K562 treated with DMSO at 1 percent for 4 hours (cell line): ENCODE data around the gene DVL2. TPM values are rescaled to one million over a fixed set of nuclear protein-coding genes. Genes with fewer than 3 reads are reported as not detected.

Experiments used
- total RNA-seq: library from RNA; unstranded; fragments of 300-600 nt; gene quantifications from 2 replicates; pipeline ENCODE4 v1.2.3, GENCODE V29; 2022; ENCODE audit not compliant: insufficient read depth

DVL2 gene
- 46.3 and 47.3 TPM in 2 replicates for total RNA-seq

DNA sequence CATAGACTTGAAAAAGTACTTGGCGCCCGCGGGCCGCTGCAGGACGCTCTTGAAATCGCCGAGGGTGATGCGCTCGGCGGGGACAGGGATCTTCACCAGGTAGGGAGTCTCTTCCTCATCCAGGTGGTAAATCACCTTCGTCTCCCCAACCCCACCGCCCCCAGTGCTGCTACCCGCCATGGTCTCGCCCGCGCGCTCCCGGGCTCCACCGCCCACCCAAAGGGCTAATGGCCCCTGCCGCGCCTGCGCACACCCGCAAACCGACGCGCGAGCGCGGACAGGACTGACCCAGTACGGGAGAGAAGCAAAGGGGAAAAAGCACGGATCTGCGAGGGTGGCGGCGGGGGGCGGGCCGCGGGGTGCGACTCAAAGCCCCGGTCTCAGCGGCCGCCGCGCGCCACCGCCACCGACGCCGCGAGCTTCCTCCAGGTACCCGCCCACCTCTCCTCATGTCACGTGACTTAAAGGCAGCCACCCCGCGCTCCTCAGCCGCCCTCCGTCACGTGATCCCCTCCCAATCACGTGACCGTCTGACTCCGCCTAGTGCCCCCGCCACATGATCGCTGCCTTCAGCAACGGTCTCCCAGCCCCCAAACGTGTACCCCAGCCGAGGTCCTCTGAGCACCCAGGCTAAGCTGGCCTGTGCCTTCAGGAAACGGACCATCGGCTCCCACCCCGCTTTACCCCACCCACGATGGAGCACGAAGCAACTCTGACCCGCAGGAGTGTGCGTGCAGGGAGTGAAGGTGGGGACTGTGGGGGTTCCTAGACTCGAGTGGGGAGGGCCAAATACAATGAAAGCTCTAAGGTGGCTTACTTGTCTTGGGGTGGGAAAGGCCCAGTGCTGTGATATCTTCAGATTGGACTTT, at the start of gene DVL2:
TSS of gene DVL2 (minus strand) at position 435 of the 869 bp plus-strand sequence. CDS start at position 180, 255 bp downstream.

DNA sequence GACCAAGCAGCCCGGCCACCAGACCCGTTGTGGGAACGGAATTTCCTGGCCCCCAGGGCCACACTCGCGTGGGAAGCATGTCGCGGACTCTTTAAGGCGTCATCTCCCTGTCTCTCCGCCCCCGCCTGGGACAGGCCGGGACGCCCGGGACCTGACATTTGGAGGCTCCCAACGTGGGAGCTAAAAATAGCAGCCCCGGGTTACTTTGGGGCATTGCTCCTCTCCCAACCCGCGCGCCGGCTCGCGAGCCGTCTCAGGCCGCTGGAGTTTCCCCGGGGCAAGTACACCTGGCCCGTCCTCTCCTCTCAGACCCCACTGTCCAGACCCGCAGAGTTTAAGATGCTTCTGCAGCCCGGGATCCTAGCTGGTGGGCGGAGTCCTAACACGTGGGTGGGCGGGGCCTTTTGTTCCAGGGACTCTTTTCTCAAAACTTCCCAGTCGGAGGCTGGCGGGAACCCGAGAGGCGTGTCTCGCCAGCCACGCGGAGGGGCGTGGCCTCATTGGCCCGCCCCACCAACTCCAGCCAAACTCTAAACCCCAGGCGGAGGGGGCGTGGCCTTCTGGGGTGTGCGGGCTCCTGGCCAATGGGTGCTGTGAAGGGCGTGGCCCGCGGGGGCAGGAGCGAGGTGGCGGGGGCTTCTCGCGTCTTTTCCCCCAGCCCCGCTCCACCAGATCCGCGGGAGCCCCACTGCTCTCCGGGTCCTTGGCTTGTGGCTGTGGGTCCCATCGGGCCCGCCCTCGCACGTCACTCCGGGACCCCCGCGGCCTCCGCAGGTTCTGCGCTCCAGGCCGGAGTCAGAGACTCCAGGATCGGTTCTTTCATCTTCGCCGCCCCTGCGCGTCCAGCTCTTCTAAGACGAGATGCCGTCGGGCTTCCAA, 47.0 kb upstream of the DVL2 start, which contains the start of gene SLC2A4:
TSS of gene SLC2A4 (plus strand) at position 645 of the 879 bp plus-strand sequence. CDS start at position 862, 217 bp downstream.

DNA sequence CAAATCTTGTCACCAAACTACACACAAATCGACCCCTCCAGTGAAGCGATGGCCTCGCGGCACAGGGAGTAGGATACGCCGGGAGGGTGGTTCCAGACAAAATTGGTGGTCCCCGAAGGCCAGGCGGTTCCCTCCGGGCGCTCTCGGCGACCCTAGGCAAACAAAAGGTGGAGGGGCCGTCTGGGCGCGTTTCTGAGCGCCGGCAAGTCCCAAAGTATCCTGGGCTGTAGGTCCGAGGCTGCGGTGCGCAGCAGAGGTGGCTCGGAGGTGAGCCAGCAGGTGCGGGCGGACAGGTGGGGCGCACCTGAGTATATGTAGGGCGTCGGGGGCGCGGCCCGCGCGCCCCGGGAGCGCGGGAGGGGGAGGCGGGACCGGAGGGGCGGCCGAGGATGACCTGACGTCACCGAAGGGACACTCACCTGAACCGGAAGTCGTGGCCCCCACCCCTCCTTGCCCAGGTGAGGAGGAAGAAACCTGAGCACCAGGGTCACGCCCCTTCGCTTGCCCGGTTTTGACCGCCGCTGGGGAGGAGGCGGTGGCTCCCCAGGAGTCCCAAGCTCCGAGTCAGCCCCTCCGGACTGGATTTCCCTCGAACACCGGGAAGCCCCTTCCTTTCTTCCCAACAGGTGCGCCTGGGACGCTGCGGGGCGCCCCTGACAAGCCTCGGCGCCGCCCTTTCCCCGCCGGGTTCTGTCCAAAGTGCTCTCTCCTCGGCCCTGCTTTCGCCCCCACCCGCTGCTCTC, 28.0 kb upstream of the DVL2 start, which contains the start of gene CLDN7:
TSS of gene CLDN7 (minus strand) at position 287 of the 743 bp plus-strand sequence. CDS start 435 bp downstream, outside the sequence.

DNA sequence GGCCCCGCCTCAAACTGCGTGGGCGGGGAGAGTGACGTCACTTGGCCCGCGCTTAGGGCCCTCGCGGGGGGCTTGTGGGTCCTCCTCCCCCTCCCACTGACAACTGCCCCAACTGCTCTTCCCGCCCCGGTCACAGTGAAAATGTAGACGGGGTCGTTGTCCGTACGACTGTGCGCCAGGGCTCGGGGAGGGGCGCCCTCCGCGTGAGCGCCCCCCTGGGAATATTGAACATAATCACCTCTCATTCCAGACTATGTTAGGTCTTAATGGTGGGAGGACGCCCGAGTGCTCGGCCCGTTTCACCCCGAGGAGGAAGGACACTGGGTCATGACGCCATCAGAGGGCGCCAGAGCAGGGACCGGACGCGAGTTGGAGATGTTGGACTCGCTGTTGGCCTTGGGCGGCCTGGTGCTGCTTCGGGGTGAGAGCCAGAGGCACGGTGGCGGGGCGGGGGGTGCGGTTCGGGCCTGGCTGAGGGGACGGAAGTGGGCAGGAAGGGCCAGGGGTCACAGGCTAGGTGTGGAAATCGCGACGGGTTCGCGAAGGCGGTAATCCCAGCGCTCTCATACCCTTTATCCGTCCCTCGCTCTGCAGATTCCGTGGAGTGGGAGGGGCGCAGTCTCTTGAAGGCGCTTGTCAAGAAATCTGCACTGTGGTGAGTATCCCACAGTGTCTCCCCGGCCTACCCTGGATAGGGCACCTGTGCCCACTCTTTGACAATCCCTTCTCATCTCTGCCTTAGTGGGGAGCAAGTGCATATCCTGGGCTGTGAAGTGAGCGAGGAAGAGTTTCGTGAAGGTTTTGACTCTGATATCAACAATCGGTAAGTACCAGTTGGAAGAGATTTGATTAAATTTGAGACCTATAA, 18.1 kb upstream of the DVL2 start, which contains the start of gene ELP5:
TSS of gene ELP5 (plus strand) at position 40 of the 868 bp plus-strand sequence. CDS start at position 376, 336 bp downstream.

DNA sequence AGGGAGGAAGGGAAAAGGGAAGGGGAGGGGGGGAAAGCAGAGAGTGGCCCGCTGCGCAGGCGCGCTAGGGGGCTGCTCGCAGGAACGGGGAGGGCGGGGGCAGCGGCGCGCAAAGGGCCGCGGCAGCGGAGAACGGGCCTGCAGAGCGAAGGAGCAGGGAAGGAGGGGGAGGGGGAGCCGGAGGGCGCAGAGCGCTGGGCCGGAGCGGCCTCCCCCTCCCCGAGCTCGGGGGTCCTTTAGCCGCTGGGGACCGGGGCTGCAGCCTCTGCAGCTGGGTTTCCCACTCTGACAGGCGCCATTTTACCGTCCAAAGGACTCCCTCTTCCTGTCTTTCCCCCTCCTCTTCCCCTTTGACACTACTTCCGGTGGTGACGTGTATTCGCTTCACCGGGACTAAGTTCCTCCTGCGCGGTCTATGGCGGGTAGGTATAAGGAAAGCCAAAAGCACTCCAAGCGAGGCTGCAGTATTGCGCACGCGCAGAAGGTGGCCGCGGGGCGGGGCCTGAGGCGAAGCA, 17.4 kb upstream of the DVL2 start, which contains the start of gene CTDNEP1:
TSS of gene CTDNEP1 (minus strand) at position 74 of the 515 bp plus-strand sequence. CDS start 438 bp downstream, outside the sequence.

DNA sequence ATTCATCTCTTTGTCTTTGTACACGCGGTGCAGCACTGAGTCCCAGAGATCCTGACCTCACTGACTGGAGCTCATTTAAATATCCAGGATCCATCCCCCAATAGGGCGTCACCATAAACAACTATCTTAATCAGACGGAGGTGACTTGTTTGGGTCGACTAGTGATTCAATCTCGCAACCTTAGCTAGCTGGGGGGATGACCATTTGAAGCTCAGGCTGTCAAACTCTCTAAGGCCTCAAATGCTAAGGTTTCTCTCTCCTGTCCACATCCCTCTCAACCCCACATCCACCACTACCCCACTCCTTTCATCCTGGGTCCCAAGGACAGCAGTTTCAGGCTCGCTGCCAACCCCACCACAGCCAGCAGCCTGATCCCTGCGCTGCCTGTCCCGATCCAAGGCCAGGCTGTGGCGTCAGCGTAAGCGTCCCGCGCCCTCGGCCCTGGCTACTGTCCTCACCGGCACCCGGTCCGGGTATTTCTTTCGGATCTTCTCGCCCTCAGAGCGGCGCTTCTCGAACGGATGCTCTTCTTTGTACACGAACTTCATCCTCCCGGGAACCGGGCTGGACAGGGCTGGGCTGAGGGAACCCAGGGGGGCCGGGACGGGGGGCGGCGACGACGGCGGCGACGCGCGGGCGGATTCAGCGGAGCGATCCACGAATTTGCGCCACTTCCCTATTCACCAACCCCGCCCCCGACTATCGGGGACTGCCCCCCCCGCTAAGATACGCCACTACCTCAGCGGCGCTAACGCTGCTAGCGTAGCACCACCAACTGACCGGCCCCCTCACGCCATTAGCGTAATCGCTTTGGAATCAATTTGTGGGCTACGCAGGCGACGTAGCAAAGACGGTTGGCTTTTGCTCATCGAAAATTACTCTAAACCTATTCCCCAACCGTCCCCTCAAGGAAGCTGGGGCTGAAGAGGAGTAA, 7.7 kb upstream of the DVL2 start, which contains the start of gene GABARAP:
TSS of gene GABARAP (minus strand) at position 667 of the 934 bp plus-strand sequence. CDS start at position 548, 119 bp downstream.

DNA sequence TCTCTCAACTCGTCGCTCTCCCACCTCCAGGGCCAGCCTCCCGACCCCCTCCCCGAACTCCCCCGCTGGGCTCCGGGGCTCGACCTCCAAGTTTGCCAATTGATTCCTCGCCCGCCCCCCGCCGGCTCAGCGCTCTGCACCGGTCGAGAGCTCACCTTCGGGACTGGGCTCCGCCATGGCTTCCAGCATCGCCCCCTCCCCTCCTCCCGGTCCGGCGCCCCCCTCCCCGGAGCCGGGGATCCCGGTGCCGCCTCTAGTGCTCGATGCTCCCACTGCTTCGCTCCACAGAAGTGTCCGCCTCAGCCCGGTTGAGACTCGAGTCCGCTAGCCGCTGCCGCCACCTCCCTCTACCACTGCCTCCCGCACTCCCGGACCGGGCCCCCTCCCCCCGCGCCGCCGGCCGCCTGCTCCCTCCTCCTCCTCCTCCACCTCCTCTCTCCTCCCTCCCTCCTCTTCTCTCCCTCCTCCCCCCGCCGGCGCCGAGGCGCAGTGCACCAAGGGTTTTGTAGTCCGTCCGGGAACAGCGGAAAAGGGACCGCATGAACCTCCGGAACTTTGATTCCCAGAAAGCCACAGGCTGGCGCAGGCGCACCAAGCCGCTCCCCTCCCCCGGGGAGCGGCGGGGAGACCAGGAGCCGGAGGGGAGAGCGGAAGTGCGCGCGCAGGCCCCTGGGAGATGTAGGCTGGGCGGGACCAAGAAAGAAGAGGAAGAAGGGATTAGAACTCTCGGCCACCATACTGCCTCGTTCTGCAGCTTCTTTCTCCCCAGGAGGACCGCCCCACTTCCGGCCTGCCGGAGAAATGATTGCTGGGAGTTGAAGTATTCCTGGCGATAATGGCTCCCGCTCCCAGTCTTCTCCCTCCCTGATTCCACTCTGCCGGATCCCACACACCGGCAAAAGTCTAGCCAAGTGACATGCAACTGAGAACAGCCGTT, 5.0 kb upstream of the DVL2 start, which contains the start of gene PHF23:
TSS of gene PHF23 (minus strand) at position 367 of the 937 bp plus-strand sequence. CDS start at position 189, 178 bp downstream.

DNA sequence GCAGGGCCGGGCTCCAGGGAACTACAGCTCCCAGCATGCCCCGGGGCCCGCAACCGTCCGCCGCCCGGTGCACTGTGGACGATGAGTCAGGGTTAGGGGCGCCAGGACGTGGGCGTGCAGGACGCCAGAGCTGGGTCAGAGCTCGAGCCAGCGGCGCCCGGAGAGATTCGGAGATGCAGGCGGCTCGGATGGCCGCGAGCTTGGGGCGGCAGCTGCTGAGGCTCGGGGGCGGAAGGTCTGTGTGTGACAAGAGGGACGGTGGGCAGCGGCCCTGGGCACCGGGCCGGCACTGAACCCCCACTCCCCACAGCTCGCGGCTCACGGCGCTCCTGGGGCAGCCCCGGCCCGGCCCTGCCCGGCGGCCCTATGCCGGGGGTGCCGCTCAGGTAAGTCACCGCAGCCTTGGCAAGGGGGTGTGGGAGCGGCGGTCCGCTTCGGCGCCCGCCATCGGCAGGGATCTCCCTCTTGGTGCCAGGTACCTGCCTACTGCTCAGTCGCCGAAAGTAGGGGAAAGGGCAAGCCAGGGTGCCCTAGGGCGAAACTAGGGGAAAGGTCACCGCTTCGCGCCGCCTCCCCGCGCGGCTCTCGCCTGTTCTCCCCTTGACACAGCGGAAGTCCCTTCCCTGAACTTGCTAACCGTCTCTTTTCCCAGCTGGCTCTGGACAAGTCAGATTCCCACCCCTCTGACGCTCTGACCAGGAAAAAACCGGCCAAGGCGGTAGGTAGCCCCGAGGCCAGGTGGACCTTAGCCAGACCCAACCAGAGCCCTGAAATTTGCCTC, 14.3 kb downstream of the DVL2 start, which contains the start of the genes ACADVL and DLG4:
TSS of gene ACADVL (plus strand) at position 127 of the 781 bp plus-strand sequence. CDS start at position 174, 47 bp downstream.
TSS of gene DLG4 (minus strand) at position 25 of the 781 bp plus-strand sequence.

DNA sequence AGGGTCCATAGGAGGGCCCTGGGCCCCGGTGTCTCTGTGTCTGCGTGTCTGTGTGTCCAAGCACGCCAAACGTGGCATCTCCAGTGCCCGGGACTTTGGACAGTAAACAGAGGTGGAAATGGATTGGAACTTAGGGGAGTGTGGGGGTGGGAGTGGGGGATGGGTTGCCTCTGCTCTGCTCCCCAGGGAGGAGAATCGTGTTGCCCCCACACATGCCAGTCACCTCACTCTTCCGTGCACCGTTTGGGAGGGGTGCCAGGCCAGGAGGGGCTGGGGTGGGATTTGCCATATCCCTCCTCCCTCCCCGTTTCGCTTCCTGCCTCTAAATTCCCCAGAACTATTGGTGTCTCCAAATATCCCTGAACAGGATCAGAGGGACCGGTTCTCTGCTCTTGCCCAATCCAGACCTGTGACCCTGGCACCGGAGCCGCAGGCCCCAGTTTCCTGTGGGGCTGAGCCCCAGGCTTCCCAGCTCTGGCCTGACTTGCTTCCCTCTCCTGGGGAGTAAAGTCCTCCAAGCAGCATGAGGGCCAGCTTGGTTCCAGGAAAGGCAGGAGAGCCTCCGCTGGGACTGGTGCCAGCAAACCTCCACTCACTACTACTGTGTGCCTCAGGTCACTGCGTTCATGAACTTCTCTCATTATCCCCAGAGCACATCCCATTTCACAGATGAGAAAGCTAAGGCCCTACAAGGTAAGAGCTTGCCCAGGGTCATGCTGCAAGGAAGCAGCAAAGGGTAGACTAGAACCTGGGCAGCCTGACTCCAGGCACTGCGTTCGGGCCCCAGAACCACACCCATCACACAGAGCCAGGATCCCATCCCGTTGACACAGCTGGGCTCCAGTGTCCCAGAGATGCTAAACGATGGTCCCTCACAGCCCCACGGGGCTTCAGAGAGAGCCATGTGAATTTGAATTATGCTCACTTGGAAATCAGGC, 54.7 kb downstream of the DVL2 start, which contains the start of gene ASGR1:
TSS of gene ASGR1 (minus strand) at position 54 of the 938 bp plus-strand sequence. CDS start 807 bp downstream, outside the sequence.

Other genes with a start within 250 kb of the DVL2 start
- gene ALOX12, start 238.5 kb downstream of the DVL2 start, total RNA-seq: 3.8 and 6.1 TPM in 2 replicates
- 351 TPM in 2 replicates for gene RNASEK, start 221.9 kb downstream of the DVL2 start, total RNA-seq
- gene BCL6B, start 211.5 kb downstream of the DVL2 start, total RNA-seq: 0.58 and 0.67 TPM in 2 replicates
- 1.3 and 3.5 TPM in 2 replicates for gene SLC16A13, start 198.5 kb downstream of the DVL2 start, total RNA-seq
- not detected in 2 replicates for gene SLC16A11, start 190.4 kb downstream of the DVL2 start, total RNA-seq
- gene CLEC10A, start 154.3 kb downstream of the DVL2 start, total RNA-seq: not detected in 2 replicates
- gene ASGR2, start 119.7 kb downstream of the DVL2 start, total RNA-seq: not detected in 2 replicates
- gene ASGR1, start 55.1 kb downstream of the DVL2 start, total RNA-seq: 0.52 TPM in 1 of 2 replicates, not detected in the other
- 5.6 and 7.8 TPM in 2 replicates for gene DLG4, start 14.7 kb downstream of the DVL2 start, total RNA-seq
- gene ACADVL, start 14.6 kb downstream of the DVL2 start, total RNA-seq: 284 and 290 TPM in 2 replicates
- 11.3 and 15.0 TPM in 2 replicates for gene PHF23, start 4.9 kb upstream of the DVL2 start, total RNA-seq
- gene GABARAP, start 7.9 kb upstream of the DVL2 start, total RNA-seq: 256 and 265 TPM in 2 replicates
- gene CTDNEP1, start 17.2 kb upstream of the DVL2 start, total RNA-seq: 77.2 and 80.6 TPM in 2 replicates
- 46.9 and 57.4 TPM in 2 replicates for gene ELP5, start 17.7 kb upstream of the DVL2 start, total RNA-seq
- gene CLDN7, start 28.0 kb upstream of the DVL2 start, total RNA-seq: 20.0 and 29.2 TPM in 2 replicates
- 0.82 TPM in 1 of 2 replicates, not detected in the other for gene SLC2A4, start 47.2 kb upstream of the DVL2 start, total RNA-seq
- gene YBX2, start 60.1 kb upstream of the DVL2 start, total RNA-seq: not detected in 2 replicates
- 354 and 384 TPM in 2 replicates for gene EIF5A, start 73.1 kb upstream of the DVL2 start, total RNA-seq
- 45.5 and 46.9 TPM in 2 replicates for gene GPS2, start 80.8 kb upstream of the DVL2 start, total RNA-seq
- gene NEURL4, start 94.8 kb upstream of the DVL2 start, total RNA-seq: 8.2 and 13.1 TPM in 2 replicates
- gene ACAP1, start 102.0 kb upstream of the DVL2 start, total RNA-seq: 4.5 and 5.4 TPM in 2 replicates
- 3.2 and 4.3 TPM in 2 replicates for gene KCTD11, start 117.6 kb upstream of the DVL2 start, total RNA-seq
- not detected in 2 replicates for gene TMEM95, start 120.6 kb upstream of the DVL2 start, total RNA-seq
- 7.3 and 8.2 TPM in 2 replicates for gene TNK1, start 146.6 kb upstream of the DVL2 start, total RNA-seq
- gene PLSCR3, start 160.0 kb upstream of the DVL2 start, total RNA-seq: 7.7 and 10.7 TPM in 2 replicates
- gene TMEM256, start 169.6 kb upstream of the DVL2 start, total RNA-seq: 43.4 and 70.5 TPM in 2 replicates
- gene NLGN2, start 173.3 kb upstream of the DVL2 start, total RNA-seq: 7.1 and 11.9 TPM in 2 replicates
- gene SPEM1, start 185.8 kb upstream of the DVL2 start, total RNA-seq: not detected in 2 replicates
- gene SPEM2, start 191.1 kb upstream of the DVL2 start, total RNA-seq: not detected in 2 replicates
- gene SPEM3, start 194.3 kb upstream of the DVL2 start, total RNA-seq: not detected in 2 replicates
- 6.8 and 6.9 TPM in 2 replicates for gene TMEM102, start 200.9 kb upstream of the DVL2 start, total RNA-seq
- 5.7 and 9.0 TPM in 2 replicates for gene FGF11, start 205.0 kb upstream of the DVL2 start, total RNA-seq
- gene CHRNB1, start 210.5 kb upstream of the DVL2 start, total RNA-seq: 8.1 and 9.3 TPM in 2 replicates
- gene ZBTB4, start 245.1 kb upstream of the DVL2 start, total RNA-seq: 3.2 TPM in 2 replicates
- not detected in 2 replicates for gene SLC35G6, start 246.9 kb upstream of the DVL2 start, total RNA-seq
- 59.8 and 69.8 TPM in 2 replicates for gene POLR2A, start 249.8 kb upstream of the DVL2 start, total RNA-seq